SH-SY5Y (cell line): ENCODE data around the gene KIF1B.

Experiments
- GATA2 ChIP-seq: IDR thresholded peaks from 2 replicates; pipeline ENCODE4 v1.6.1; 2011; ENCODE audit warnings: mild to moderate bottlenecking, low read depth, low read length
- GATA3 ChIP-seq: IDR thresholded peaks from 2 replicates; pipeline ENCODE4 v1.6.1; 2011; ENCODE audit warnings: low read depth, mild to moderate bottlenecking, low read length, moderate library complexity

- TF ChIP-seq GATA2 (no peak), GATA3 (no peak)
These were observed 96.1 kb downstream of the KIF1B start for GRCh38 chr1:10306435-10306834.
